GM21367 (cell line): ENCODE measurements around the gene MATN1.
"Not testable (repeated sequence)": the region's sequence is repeated elsewhere in the genome, so short reads cannot be mapped to it uniquely, and the experiment has no call there.

ENCODE experiments used
- ATAC-seq: cut with Tn5 transposase; IDR thresholded peaks from one replicate; pipeline ENCODE4 v1.9.1; 2021; ENCODE audit not compliant: unreplicated experiment

MATN1 gene, protein sequence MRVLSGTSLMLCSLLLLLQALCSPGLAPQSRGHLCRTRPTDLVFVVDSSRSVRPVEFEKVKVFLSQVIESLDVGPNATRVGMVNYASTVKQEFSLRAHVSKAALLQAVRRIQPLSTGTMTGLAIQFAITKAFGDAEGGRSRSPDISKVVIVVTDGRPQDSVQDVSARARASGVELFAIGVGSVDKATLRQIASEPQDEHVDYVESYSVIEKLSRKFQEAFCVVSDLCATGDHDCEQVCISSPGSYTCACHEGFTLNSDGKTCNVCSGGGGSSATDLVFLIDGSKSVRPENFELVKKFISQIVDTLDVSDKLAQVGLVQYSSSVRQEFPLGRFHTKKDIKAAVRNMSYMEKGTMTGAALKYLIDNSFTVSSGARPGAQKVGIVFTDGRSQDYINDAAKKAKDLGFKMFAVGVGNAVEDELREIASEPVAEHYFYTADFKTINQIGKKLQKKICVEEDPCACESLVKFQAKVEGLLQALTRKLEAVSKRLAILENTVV

DNA sequence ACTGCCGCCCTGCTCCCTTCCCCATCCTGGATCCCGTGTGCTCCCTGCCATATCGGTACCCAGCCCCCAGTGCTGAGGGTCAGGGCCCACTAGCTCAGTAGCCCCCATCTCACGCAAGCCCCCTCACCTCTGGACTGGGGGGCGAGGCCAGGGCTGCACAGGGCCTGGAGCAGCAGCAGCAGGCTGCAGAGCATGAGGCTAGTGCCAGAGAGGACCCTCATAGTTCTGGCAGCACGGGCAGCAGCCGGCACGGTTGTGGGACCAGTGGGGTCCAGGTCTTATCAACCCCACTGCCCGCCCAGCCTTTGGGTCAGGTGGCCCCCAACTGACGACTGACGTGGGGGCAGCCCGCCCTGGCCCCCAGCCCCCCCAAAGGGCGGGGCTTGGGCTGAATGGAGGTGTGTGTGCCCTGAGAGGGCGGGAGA, at the start of gene MATN1:
Gene MATN1 (minus strand): TSS at position 255 of the 425 bp plus-strand sequence. CDS start 34 bp downstream, at position 221.
- no peak for ATAC-seq

DNA sequence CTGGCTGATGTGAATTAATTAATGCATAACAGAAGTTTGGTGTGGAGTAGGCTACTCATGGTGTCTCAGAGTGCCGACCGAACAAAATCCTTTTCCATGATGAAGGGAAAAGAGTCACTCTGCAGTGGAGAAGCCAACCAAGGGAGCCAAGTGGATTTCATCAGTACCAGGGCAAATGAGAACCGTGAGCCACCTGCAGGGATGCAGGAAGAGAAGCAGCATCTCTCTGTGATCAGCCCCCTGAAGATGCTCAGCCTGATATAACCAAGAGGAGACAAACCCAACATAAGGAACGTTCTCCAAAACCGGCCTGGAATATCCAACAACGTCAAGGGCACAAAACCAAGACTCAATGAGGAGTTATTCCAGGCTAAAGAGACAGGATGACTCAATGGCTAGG, 47.6 kb upstream of the MATN1 start:
- ATAC-seq, result no peak

DNA sequence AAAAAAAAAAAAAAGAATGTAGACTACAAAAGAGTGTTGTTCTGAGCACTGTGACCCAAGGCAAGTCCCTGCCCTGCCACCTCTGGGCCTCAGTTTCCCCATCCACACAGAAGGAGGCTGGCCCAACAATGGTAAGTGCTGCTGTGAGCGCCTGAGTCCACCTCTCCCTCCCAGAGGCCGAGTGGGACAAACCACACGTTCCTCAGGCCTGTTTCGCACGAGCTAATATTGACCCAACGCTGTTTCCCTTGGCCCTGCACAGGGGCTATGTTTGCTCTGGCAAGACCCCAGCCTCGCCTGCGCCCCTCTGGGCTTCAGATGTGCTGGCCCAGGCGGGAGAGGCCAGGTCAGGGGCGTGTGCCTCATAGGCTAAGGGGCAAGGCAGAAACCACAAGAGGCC, 46.8 kb upstream of the MATN1 start:
- ATAC-seq, result no peak

DNA sequence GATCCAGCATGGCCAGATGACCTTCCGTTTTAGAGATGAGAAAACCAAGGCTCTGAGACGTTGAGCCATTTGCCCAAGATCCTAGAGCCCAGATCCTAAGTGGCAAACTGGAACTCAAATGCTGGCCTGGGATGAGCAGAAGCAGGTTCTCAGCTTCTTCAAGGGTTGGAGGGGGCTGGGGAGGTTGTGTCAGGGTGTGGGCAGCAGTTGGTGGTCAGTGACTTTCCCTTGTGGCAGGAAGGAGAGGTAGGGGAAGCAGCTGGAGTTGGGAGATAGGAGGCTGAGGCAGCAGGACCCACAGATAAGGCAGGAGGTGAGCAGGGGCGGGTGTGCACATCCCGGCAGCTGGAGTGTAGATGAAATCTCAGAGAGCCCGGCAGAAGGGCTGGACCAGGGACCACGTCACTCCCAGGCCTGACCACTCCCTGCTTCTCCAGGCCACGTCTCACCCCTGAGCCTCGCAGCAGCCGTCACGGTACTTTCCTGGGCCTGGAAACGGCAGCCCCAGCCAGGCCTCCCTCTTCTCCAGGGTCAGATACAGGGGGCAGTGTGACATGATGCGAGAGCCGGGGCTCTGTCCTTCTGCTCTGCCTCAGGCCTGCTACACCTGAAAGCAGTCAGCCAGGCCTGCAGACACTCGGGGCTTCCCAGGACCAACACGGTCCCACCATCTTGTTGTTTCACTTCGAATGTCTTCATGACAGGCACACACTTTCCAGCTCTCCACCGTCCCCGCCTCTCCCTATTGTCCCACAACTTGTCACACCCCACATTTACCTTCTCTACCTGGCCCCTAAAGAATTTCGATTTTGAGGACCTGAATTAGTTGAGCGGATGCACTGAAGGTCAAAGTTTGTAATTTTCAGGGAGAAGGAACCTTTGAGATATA, 45.7 kb upstream of the MATN1 start:
- ATAC-seq, result no peak

DNA sequence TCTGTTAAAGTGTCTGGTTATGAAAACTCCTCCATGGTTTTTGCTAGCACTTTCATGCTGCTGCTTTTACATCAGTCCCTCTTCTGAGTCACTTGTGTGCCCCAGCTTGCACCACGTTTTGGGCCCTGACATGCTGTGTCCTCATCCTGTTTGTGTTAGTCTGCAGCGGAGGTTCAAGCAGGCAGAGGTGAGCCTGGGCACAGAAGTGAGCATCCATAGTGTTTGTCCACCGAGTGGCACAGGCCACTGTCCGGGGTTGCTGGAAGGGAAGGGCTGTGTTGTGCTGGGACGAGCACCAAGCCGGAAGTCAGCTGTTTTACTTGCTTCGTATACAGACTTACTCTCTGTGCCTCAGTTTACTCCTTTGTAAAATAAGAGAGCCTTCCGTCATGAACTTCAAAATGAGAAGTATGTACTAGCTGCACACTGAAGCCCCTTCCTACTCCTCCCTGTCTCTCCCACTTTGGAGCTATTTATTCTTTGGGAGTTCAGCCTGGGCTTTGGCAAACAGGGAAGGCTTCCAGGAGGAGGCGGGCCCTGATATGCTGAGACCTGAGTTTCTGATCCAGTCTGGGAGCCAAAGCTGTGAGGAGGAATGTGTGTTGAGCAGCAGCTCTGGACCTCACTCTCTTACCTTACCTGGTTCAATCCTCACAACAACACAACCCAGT, 44.9 kb upstream of the MATN1 start:
- no peak for ATAC-seq

DNA sequence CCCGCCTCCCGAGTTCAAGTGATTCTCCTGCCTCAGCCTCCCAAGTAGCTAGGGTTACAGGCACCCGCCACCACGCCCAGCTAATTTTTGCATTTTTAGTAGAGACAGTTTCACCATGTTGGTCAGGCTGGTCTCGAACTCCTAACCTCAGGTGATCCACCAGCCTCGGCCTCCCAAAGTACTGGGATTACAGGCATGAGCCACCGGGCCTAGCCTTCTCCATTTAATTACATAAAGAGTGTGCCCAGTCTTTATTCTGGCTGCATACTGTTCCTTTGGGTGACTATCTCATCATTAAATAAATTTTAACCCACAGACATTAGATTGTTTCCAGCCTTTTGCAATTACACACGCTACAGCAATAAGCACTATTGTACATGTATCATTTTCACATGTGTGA, 43.6 kb upstream of the MATN1 start:
- not testable (repeated sequence) for ATAC-seq

DNA sequence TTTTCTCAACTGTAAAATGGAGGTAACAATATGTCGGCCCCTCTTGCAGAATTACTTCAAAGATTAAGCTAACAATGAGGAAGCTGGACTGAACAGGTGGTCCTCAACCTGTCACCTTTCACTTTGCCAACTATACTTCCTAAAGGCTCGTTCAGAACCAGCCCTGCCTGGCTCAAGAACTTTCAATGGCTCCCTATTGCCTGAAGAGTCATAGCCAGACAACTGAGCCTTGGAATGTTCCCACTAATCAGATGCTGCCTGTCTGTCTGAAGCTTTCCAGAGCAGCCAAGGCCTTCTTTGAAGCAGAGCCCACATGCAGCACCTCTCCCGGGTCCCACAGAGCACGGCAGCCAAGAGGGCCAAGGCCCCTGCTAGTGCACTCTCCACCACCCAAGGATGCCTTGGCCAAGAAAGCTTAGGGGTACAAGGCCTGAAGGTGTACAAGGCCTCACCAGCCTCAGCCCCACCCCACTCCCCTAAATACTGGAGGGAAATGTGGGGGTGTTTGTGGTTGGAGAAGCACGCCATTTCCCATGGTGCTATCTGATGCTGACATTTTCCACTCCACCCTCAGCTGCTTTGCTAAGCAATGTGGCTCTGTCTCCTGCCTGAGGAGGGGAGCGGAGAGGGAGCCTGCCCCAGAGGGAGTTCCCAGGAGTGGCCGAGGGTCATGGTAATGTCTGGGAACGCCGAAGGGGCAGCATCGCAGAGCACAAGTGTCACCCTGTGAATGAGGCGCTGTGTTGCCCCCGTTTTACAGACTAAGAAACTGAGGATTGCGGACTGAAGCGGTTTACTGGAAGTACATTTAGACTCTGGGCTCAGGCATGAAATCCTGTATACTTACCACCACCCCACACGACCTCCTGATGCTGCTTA, 42.4 kb upstream of the MATN1 start:
- ATAC-seq, result no peak

DNA sequence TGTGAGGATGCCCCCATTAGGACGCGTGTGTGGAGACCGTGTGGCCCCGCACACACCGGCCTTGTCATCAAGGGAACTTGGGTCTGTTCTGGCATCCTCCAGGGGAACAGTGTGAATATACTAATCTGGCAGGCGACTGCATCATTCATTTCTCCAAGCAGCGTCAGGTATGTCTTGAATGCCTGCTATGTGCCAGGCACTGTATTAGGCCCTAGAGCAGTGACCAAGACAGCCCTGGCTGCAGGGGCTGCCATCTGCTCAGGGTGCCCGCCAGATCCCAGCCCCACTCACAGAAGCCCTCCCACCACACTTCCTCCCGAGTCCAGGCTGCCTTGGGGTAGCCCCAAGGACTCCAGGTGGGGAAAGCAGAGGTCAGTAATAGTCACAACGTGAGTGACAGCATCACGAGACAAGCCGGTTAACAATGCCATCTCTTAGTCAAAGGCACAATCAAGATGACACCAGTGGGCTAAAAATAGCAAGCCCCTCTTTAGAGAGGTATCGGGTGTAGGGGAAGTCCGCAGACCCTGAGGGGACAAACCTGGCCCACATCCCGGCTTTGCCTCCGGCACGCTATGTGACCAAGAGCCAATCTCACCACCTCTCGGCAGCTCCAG, 41.7 kb upstream of the MATN1 start:
- ATAC-seq, result no peak

DNA sequence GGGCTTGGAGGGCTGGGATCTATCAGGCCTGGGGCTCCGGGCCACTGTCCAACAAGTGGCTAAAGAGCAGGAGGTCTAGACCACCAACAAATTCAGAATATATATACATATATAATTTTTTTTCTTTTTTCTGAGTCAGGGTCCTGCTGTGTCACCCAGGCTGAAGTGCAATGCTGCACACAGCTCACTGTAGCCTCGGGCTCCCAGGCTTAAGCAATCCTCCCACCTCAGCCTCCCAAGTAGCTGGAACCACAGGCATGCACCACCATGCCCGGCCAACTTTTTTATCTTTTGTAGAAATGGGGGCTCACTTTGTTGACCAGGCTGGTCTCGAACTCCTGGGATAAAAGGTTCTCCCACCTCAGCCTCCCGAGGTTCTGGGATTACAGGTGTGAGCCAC, 41.0 kb upstream of the MATN1 start:
- no peak for ATAC-seq

DNA sequence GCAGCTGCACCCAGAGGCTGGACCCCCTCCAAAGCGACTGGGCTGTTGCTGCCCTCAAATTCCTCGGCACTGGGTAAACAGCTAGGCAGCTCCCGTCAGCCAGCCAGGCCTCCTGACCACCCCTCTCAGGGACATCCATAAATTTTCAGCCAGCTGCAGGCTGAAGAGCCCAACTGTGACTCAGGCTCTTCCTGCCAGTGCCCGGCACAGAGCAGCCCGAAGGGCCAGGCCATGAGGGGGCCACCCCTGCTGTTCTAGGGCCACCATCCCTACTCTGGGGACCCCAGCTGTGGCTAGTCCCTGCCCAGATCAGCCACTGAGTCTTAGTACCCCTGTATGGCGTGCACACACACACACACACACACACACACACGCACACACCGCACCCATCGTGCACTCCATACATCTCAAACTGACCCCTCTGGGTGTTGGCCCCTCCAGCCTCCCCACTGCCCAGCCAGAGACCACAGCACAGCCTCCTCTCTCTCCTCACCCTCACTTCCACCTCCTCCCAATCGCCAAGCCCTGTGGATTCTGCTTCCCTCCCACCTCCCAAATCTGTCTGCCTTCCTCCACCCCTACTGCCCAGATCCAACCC, 40.4 kb upstream of the MATN1 start:
- no peak for ATAC-seq

DNA sequence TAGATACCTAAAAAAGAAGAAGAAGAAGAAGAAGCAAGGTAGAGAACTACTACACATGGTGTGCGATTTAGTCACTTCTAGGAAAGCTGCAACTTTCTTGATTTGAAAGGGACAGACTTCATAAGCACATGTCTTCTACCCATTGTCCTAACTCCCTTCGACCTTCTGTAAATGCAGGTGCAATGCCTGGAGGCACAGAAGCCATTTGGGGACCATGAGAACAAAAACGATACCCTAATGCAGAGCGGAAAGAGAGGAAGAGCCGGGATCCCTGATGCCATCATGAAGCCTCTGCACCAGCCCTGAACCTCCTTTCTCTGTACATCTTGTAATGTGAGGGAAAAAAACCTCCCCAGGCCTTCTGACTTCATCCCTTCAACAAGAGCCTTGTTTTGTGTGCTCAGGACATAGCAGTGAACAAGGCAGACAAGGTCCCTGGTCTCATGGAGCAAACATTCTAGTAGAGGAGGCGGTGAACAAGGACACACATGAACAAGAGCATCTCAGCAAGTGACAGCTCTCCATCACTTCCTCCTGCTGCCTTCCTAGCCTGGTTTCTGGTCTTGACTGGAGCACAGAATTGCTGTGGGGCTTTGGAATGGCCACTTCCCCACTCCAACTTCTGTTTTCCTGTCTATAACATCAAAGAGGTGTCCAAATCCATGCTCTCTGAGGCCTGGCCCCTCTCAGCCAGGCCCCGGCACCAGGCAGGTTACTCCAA, 39.7 kb upstream of the MATN1 start:
- no peak for ATAC-seq

DNA sequence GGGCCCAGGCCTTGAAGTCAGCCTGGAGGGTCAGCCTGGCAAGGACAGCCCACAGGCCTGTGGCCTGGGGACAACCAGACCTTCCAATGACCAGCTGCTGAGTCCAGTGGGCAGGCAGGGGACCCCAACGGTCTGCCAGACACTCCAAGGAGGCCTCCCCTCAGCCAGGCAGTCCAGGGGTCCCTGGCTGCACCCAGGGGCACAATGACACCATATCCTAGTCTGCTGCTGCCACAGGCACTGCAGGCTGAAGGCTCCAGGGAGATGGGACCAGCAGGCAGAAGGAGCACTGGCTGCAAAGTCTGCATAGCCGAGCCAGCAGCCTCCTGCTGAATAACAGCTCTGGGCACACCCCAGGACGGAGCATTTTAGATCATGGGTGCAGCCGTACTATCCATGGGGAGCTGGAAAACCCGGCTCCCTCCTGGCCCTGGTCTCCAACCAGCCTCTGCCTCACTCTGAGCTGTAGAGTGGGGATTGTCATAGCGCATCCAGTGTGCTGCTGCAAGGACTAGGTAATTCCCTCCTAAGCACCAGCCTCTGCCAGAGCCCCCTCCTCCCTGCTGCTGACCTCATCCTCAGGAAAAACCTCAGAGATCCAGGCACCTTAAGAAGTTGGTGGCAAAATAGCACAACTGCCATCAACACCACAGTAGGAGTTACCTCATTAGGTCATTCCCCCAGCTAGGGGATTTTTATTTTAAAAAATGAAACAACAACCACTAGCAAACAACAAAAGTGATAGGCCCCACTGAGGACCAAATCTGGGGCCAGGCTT, 39.0 kb upstream of the MATN1 start:
- ATAC-seq, result no peak

DNA sequence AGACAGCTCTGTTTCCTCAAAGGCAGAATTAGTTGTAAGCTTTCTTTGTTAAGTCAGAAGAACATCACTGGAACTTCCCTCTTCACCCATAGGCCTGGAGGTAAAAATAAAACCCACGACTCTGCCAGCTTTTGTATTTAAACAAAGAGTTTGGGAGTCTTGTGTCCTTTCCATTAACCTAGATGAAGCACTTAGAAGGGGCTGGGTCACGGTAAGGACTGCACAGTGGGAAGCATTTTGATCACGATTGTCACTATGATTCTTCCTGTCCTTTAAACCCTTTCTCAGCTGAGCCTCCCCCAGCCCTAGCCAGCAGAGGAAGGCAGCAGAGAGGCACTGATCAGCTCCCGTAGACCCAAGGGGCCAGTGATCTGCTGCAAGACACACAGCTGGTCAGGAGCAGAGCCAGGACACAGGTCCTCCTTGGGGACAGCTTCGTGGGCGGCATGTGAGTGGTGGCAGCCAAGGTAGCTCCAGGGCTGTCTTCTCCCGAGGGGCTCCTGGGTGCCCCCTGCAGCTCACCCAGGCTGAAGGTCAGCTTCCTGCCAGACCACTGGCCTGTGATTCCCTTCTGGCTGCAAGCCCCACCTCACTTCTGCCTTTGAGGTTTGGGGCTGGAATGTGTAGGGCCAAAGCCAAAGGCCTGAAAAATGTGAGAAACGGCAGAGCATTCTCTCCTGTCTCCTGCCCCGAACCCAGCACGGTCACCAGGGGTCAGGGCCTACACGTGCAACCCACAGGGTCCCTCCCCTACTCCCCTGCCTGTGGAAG, 38.2 kb upstream of the MATN1 start:
- no peak for ATAC-seq

DNA sequence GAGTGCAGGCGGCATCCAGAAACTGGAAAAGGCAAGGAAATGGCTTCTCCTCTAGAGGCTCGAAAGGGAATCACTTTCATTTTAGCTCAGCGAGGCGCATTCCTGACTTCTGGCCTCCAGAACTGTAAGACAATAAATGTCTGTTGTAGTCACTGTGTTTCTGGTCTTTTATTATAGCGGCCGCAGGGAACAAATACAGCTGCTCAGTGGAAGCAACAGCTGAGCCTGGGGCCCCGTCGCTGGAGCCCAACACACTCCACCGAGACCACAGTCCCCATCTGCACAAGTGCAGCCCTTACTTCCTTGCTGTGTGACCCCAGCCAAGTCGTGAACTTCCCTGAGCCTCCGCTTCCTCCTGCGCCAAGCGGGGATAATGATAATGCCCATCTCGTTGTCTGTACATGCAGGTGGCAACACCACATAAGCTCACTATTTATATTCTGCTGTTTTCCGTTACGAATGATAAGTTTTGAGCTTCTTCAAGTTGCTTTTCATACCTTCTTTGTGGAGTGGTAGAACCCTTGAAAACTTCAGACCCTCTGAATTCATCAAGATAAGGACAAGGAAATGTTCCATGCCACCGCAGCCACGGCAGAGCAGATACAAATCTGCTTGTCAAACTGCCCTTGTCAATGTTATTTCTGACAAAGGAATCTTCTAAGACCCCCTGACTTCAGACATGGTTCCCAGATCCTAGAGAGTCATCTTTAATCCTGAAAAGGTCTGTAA, 37.4 kb upstream of the MATN1 start:
- no peak for ATAC-seq

DNA sequence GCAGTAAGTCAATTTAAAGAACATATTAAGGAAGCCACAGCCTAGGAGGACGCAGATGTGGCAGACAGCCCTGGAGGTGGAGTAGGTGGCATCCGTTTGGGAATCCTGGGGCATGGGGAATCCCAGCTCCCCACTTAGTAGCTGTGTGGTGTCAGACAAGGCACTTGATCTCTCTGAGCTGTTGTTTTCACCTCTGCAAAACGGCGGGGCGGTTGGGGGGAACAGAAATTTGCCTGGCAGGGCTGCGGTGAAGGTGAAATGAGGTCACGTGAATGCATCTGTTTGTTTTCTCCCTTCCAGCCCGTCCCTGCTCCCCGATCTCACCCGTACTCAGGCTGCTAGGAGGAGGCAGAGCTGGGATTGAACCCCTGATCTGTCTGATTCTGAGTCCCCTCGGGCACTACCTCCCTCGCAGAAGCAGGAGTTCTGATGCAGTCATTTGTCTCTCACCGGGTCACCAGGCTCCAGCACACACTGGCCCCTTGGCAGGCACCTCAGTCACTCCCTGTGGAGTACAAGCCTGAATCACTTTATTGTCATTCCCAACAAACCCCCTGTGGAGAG, 36.4 kb upstream of the MATN1 start:
- ATAC-seq, result no peak

DNA sequence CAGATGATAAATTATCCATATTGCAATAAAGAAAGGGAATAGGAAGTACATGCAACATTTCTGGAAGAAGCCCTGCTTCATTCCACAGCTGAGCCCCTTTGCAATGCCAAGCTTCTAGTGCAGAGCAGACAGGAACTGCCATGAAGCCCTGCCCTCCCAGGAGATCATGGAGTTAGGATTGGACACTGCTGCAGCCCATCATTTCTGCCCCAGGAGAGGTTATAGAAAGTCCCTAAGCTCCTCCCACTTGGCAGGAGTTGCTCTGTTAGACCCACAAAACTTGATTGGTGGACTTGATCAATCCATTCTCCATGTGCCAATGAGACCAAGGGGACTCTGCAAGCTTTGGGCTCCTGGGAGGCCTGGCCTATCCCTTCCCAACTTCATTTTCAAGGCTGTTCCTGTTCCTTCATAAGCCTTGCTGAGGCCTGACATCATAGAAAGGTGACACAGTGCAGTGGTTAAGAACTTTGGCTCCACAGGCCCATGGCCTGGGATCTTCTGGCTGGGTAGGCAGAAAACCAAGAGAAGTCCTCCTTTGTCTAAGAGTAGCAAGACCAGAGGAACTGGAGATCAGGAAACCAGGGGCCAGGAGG, 35.5 kb upstream of the MATN1 start:
- ATAC-seq, result no peak
